ENCODE measurements around the gene TLCD3B. TPM values are rescaled to one million over a fixed set of nuclear protein-coding genes. Genes with fewer than 3 reads are reported as not detected.

The TLCD3B gene, protein sequence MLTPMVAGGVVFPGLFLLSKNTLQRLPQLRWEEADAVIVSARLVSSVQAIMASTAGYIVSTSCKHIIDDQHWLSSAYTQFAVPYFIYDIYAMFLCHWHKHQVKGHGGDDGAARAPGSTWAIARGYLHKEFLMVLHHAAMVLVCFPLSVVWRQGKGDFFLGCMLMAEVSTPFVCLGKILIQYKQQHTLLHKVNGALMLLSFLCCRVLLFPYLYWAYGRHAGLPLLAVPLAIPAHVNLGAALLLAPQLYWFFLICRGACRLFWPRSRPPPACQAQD
- not detected for total RNA-seq

- TF ChIP-seq CTCF (IDR thresholded peaks at IDR 0.05; ENCODE audit: low read depth): no peak
These were observed at the start of gene TLCD3B for GRCh38 chr16:30030841-30031413. TLCD3B (minus strand) TSS chr16:30031271; CDS start chr16:30030527, 744 bp downstream.

DNA sequence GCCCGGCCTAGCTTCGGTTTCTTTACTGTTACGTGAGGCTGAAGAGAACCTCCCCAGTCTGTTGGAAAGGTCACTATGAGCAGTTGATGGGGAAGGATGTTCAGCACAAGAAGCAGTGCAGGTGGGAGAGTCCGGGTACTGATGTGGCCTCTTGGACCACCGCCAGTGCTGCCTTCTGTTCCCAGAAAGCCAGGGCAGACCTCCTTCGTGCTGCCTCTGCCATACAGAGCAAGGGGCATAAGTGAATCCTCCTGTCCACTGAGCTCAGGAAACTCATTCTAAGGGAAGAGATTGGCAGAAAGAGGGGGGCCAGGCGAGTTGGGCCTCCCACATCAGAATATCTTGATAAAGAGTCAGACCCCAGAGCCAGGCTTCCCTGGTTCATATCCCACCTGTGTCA lies 48.4 kb upstream of the TLCD3B start:
- TF ChIP-seq CTCF (IDR thresholded peaks at IDR 0.05; ENCODE audit: low read depth): no peak

GRCh38 chr16:30078744-30079143 lies 47.7 kb upstream of the TLCD3B start:
- TF ChIP-seq CTCF (IDR thresholded peaks at IDR 0.05; ENCODE audit: low read depth): no peak

GRCh38 chr16:30077656-30078055 lies 46.6 kb upstream of the TLCD3B start:
- no peak for TF ChIP-seq CTCF (IDR thresholded peaks at IDR 0.05; ENCODE audit: low read depth)

DNA sequence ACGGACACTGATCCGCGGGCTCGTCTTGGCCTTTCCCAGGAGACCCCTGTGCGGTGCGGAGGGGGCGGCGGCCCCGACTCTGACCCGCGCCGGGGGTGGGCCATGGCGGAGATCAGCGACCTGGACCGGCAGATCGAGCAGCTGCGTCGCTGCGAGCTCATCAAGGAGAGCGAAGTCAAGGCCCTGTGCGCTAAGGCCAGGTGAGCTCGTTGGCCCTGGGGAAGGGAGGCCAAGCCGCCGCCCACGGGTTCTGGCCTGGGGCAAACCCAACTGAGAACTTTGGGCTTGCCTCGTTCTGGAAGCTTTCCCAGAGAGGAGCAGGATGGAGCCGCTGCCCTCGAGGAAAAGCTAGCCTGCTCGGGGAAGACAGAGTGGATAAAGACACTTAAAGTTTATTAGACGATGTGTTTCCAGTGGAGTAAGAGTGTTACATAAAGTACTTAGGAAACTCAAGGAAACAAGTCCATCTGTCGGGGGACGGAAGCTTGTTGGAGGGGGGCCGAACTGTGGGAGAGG lies 45.3 kb upstream of the TLCD3B start:
- no peak for TF ChIP-seq CTCF (IDR thresholded peaks at IDR 0.05; ENCODE audit: low read depth)

DNA sequence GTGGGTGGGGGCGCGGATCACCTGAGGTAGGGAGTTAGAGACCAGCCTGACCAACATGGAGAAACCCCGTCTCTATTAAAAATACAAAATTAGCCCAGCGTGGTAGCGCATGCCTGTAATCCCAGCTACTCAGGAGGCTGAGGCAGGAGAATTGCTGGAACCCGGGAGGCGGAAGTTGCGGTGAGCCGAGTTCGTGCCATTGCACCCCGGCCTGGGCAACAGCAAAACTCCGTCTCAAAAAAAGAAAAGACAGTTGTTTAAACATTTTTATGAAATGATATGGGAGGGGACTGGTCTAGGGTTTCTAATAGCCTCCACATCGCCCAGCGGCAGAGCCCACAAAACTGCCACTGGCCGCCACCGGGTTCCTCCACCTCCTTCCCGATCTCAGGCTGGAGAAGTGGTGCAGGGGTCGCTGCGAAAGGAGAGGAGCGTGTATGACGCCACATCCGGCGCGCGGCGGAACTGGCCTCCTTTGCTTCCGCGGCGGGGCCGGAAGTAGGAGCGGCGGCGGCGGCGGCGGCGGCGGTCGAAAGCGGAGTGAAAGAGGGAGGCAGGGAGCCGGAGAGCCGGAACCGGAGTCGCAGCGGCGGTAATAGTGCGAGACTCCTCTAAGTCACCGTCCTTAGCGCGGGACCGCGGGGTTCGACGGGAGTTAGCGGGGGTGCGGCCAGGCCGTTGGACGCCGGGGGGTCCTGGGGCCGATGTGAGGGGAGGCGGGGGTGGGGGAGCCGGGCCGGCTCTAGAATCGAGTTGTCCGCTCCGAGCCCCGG lies 44.6 kb upstream of the TLCD3B start, which contains the start of gene PPP4C:
PPP4C (plus strand) TSS at position 492 of the 773 bp plus-strand sequence. CDS start 384 bp downstream, outside the sequence.
- no peak for TF ChIP-seq CTCF (IDR thresholded peaks at IDR 0.05; ENCODE audit: low read depth)

DNA sequence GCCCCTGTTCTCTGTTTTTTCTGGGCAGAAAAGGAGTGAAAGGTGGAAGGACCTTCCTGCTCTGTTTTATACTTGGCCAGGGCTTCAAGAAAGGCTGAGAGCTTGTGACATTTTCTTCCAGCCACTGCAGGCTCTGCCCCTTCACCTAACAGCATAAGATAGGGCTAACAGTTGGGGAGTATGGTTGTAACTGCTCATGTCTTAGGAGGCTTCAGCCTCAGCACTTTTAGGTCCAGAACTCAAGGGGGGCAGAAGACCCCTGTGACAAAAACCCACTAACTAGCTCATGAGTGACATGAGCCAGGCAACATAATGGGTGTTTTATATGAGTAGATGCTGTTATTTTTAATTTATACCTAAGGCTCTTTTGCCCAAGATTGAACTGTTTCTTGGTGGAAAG lies 39.4 kb upstream of the TLCD3B start:
- TF ChIP-seq CTCF (IDR thresholded peaks at IDR 0.05; ENCODE audit: low read depth): no peak

Data from subcutaneous adipose tissue (tissue), 4 donors.